ENCODE data around the gene NPHS1. TPM values are rescaled to one million over a fixed set of nuclear protein-coding genes. Genes with fewer than 3 reads are reported as not detected.
A peak's percentile ranks its signal among the peaks of the same experiment; 100 is the strongest.

Gene NPHS1
- total and polyA plus RNA-seq, 2 of the 8 experiments (the other 6 are each of a cell fraction or from before 2014, with no cell fraction given) = 1.3 to 1.4 TPM

DNA sequence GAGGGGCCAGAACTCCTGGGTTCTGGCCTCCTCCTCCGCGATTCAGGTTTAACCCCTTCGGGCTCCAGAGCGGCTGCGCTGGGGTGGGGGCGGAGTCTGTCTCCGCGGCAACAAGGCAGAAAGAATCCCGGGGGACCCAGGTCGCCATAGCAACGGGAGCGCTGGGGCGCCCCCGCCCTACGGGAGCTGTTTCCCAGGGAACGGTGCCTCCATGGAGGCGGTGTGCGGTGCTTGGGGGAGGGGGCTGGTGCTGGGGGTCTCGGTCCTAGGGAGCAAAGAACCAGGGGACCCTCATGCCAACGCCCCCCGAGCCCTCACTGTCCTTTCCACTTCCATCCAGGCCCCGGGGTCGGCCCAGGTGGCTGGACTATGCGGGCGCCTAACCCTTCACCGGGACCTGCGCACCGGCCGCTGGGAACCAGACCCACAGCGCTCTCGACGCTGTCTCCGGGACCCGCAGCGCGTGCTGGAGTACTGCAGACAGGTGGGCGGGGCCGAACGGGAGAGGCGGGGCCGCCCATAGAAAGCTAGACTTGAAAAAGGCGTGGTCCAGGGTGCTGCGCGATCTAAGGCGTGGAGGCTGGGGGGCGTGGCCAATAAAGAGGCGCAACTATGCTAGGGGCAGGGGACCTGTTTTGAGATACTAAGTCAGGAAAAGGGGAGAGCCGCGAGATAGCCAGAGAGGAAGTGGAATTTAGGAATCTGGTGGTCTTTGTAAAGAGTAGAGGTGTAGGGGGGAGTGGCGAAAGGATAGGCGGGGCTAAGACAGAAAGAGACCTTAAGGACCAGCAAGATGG lies 17.2 kb upstream of the NPHS1 start (continued):
- TF ChIP-seq CEBPB (IDR thresholded peaks at IDR 0.05; ENCODE audit: low read depth, low read length) (0 out of 2 replicates have a peak, but pooled peaks have one; percentile 0), SAP30 (IDR thresholded peaks at IDR 0.05; ENCODE audit: insufficient read depth, insufficient replicate concordance, low read length) (peak; percentile 6), POU5F1 (IDR thresholded peaks at IDR 0.05; ENCODE audit: low read depth, low read length) (no peak), YY1 (IDR thresholded peaks at IDR 0.05; ENCODE audit: low read depth, low read length) (0 out of 2 replicates have a peak, but pooled peaks have one; percentile 15), SP1 (IDR thresholded peaks at IDR 0.05; ENCODE audit: low read depth, low read length) (peak; percentile 45; the same call in 1 of the 2 replicates), HDAC2 (IDR thresholded peaks at IDR 0.05; ENCODE audit: borderline replicate concordance in 1 of 2, low read depth in 2 of 2, low read length in 2 of 2) (0 out of 4 replicates have a peak, but pooled peaks of 1 of the 2 experiments have one; percentile 18), POLR2A (IDR thresholded peaks at IDR 0.05; ENCODE audit: control extremely low read depth in 1 of 2, low read depth in 2 of 2, low read length in 2 of 2) (no peak), SIN3A (conservative IDR thresholded peaks at IDR 0.05 in 1 of 2, IDR thresholded peaks at IDR 0.05 in 1 of 2; ENCODE audit: low read depth in 1 of 2, low read length in 2 of 2) (peak in 1 of 2 experiments; percentile 48; a peak in 1 of 4 replicates)
- TF ChIP-seq, protein P1, sequence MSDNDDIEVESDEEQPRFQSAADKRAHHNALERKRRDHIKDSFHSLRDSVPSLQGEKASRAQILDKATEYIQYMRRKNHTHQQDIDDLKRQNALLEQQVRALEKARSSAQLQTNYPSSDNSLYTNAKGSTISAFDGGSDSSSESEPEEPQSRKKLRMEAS (IDR thresholded peaks at IDR 0.05) = peak; percentile 90
- TF ChIP-seq, protein P2, sequence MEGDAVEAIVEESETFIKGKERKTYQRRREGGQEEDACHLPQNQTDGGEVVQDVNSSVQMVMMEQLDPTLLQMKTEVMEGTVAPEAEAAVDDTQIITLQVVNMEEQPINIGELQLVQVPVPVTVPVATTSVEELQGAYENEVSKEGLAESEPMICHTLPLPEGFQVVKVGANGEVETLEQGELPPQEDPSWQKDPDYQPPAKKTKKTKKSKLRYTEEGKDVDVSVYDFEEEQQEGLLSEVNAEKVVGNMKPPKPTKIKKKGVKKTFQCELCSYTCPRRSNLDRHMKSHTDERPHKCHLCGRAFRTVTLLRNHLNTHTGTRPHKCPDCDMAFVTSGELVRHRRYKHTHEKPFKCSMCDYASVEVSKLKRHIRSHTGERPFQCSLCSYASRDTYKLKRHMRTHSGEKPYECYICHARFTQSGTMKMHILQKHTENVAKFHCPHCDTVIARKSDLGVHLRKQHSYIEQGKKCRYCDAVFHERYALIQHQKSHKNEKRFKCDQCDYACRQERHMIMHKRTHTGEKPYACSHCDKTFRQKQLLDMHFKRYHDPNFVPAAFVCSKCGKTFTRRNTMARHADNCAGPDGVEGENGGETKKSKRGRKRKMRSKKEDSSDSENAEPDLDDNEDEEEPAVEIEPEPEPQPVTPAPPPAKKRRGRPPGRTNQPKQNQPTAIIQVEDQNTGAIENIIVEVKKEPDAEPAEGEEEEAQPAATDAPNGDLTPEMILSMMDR (IDR thresholded peaks at IDR 0.05; ENCODE audit: control extremely low read depth in 1 of 3, insufficient read depth in 1 of 3, low read depth in 1 of 3, low read length in 3 of 3) = 0 out of 4 replicates have a peak, but pooled peaks of 1 of the 3 experiments have one; percentile 4
